PFSK-1 (cell line): ENCODE measurements around the gene MAGI1.

ENCODE experiments used
- FOXP2 ChIP-seq: optimal IDR thresholded peaks from 2 replicates; pipeline ENCODE3; 2011; ENCODE audit warnings: borderline replicate concordance, control low read depth, inconsistent platforms; ENCODE audit not compliant: insufficient read depth; ENCODE audit errors: extremely low read length, extremely low read depth
- POLR2AphosphoS5 ChIP-seq: IDR thresholded peaks from 2 replicates; pipeline ENCODE4 v1.6.1; 2012; ENCODE audit warnings: low read depth, mild to moderate bottlenecking, control low read depth, low read length, moderate library complexity
- SIN3A ChIP-seq: IDR thresholded peaks from 2 replicates; pipeline ENCODE4 v1.6.1; 2012; ENCODE audit warnings: mild to moderate bottlenecking, low read length, moderate library complexity, borderline replicate concordance; ENCODE audit not compliant: insufficient read depth
- TAF1 ChIP-seq: IDR thresholded peaks from 2 replicates; pipeline ENCODE4 v1.6.1; 2012; ENCODE audit warnings: low read length, control low read depth, borderline replicate concordance; ENCODE audit not compliant: insufficient read depth
- TF ChIP-seq, protein P1 (sequence below), 2 experiments: IDR thresholded peaks; 2 replicates each; pipeline versions ENCODE4 v1.6.1 to v1.8.0; 2011 to 2012; ENCODE audit warnings: low read depth in 2 of 2, low read length in 2 of 2, control low read depth in 1 of 2, inconsistent platforms in 1 of 2, mild to moderate bottlenecking in 1 of 2, moderate library complexity in 1 of 2; ENCODE audit not compliant: insufficient read depth in 1 of 2

MAGI1 gene

DNA sequence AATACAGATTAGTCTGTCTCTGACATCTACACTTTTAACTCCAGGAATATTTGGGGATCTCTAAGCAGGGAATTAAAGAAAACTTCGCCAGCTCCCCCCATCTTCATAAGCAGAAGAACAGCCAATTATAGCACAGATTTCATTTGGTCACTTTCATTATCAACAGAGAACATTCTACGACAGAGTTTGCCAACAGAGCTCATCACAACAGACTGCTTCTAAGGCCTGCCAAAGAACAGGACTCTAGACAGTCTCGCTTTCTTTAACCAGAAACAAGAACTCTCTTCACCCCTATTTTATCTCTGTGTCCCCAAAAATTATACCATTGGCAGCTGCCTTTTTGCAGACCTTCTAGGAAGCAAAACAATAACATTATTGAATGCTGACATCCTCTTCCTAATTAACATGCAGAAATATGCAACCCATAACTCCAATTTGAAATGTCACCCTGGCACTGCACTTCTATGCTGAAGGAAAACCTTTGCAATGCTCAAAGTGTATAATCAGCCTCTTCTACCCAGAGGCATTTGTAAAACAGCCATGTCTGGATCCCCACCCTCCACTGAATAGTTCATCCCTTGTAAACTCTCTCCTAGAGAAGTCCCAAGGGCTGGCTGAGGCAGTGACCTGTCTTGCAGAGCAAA, 552.8 kb downstream of the MAGI1 start:
- TF ChIP-seq TAF1 (no peak), SIN3A (no peak), FOXP2 (no peak), POLR2AphosphoS5 (no peak)
- TF ChIP-seq, protein P1, sequence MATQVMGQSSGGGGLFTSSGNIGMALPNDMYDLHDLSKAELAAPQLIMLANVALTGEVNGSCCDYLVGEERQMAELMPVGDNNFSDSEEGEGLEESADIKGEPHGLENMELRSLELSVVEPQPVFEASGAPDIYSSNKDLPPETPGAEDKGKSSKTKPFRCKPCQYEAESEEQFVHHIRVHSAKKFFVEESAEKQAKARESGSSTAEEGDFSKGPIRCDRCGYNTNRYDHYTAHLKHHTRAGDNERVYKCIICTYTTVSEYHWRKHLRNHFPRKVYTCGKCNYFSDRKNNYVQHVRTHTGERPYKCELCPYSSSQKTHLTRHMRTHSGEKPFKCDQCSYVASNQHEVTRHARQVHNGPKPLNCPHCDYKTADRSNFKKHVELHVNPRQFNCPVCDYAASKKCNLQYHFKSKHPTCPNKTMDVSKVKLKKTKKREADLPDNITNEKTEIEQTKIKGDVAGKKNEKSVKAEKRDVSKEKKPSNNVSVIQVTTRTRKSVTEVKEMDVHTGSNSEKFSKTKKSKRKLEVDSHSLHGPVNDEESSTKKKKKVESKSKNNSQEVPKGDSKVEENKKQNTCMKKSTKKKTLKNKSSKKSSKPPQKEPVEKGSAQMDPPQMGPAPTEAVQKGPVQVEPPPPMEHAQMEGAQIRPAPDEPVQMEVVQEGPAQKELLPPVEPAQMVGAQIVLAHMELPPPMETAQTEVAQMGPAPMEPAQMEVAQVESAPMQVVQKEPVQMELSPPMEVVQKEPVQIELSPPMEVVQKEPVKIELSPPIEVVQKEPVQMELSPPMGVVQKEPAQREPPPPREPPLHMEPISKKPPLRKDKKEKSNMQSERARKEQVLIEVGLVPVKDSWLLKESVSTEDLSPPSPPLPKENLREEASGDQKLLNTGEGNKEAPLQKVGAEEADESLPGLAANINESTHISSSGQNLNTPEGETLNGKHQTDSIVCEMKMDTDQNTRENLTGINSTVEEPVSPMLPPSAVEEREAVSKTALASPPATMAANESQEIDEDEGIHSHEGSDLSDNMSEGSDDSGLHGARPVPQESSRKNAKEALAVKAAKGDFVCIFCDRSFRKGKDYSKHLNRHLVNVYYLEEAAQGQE (IDR thresholded peaks at IDR 0.05; ENCODE audit: insufficient read depth in 1 of 2, low read depth in 2 of 2, low read length in 2 of 2), result no peak

DNA sequence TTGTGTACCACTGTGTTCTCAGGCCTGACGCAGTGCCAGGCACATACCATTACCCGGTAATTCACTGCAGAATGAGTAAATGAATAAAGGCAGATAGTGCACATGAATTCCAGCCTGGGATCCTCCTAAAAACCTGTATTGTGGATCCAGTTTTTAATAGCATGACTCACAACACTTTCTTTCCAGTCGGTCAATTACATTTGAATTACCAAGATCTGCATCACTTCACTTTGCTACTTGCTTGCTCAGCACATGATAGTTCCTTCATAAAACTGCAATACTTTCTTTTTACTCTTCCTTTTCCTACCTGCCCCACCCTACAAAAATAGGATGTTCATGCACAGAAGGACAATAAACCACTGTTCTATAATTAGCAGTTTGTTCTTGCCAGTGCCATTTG, 553.8 kb downstream of the MAGI1 start:
- TF ChIP-seq TAF1 (no peak), FOXP2 (no peak), SIN3A (no peak), POLR2AphosphoS5 (no peak)
- TF ChIP-seq, protein P1 (IDR thresholded peaks at IDR 0.05; ENCODE audit: insufficient read depth in 1 of 2, low read depth in 2 of 2, low read length in 2 of 2), result no peak

DNA sequence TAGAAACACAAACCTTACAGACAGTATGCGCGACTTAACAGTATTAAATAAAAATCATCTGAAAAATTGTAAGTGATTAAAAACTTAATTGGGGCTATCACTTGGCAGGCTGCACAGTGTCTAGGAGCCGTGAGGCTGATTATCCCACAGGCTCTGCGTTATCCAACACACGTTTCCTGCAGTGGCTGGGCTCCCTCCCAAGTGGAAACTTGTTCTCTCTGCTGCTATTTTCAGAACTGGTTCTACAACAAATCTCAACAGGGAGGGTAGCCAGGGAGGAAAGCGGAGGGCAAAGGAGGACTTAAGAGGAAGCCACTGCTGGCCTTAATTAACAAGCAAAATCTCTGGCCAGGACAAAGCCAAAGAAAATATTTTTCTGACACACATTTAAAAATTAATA, 555.2 kb downstream of the MAGI1 start:
- TF ChIP-seq POLR2AphosphoS5 (no peak), TAF1 (no peak), FOXP2 (no peak), SIN3A (no peak)
- TF ChIP-seq, protein P1 (IDR thresholded peaks at IDR 0.05; ENCODE audit: insufficient read depth in 1 of 2, low read depth in 2 of 2, low read length in 2 of 2), result no peak

DNA sequence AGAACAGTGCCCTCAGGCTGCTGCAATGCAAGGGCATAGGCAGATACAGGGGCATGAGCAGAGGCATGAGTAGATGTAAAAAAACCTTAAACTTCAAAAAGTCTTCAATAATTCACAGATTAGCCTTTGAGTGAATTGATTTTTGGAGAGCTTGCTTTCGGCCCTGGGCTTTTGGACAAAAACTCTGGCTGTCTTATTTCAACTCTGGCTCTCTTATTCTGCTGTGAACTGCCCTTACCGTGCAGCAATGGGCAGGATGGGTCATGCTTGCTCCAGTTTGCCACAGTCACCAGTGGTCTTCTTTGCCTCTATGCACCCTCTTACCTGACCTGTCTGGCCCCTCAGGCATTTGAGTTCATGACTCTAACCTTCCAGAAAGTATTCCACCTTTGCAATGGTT, 555.7 kb downstream of the MAGI1 start:
- TF ChIP-seq TAF1 (no peak), FOXP2 (no peak), SIN3A (no peak), POLR2AphosphoS5 (no peak)
- TF ChIP-seq, protein P1 (IDR thresholded peaks at IDR 0.05; ENCODE audit: insufficient read depth in 1 of 2, low read depth in 2 of 2, low read length in 2 of 2), result no peak
